AG09309 (cell line): Measurements from ENCODE around the gene HERC4.

Experiments
- DNase-seq: peaks from one replicate; pipeline ENCODE4 v3.0.0-alpha.2; 2010; ENCODE audit warnings: low read depth
- H3K4me3 ChIP-seq: 2 replicates; pipeline ENCODE4 v1.5.1; 2011; ENCODE audit warnings: mild to moderate bottlenecking, low read depth, low read length, moderate library complexity; ENCODE audit not compliant: control insufficient read depth
- CTCF ChIP-seq: IDR thresholded peaks from 2 replicates; pipeline ENCODE4 v1.5.1; 2011; ENCODE audit warnings: mild to moderate bottlenecking, low read depth, low read length, inconsistent platforms; ENCODE audit not compliant: insufficient read depth, control insufficient read depth; ENCODE audit errors: missing control alignments

The HERC4 gene

GRCh38 chr10:67875340-67876238 is 199.5 kb downstream of the HERC4 start:
- TF ChIP-seq CTCF, result no peak
- no peak for DNase-seq
- H3K4me3 ChIP-seq, result no peak overlapping the region
